ENCODE measurements around the gene C10orf105. TPM values are rescaled to one million over a fixed set of nuclear protein-coding genes. Genes with fewer than 3 reads are reported as not detected.

The C10orf105 gene
- total and polyA plus RNA-seq, 7 experiments from 2014 or later: 0.13 to 1.0 (median 0.19) TPM; not detected in 2

- no peaks in the 10 kb centered on the region for H3K36me3 ChIP-seq (ENCODE audit: control insufficient read depth in 2 of 3, insufficient read depth in 3 of 3, low read length in 3 of 3)
- peaks cover 54 to 97% (median 72%) of the 10 kb centered on the region in 7 donors for H3K4me1 Mint-ChIP-seq
- peak overlapping the region; percentile 96 to 99 (median 97) for H3K27ac Mint-ChIP-seq
- intact Hi-C loops (cut with micrococcal nuclease): loop anchor here (1.0 to 2.0 kb wide), 7 partner anchors 8 to 45 kb away; partner anchors contain the start of gene VSIR (in 2 of the 2)
- peak overlapping the region; percentile 79 for H3K27ac ChIP-seq (ENCODE audit: low read depth, low read length)
- H3K27me3 Mint-ChIP-seq: no peaks in the 10 kb centered on the region
- peaks cover 75 to 83% of the 10 kb centered on the region in 2 donors for H3K4me1 ChIP-seq (ENCODE audit: control insufficient read depth in 2 of 2, insufficient read depth in 2 of 2, low read length in 2 of 2)
- ATAC-seq (peak; percentile 78), DNase-seq (peak; percentile 34 to 91 (median 82))
- no peaks in the 10 kb centered on the region for H3K27me3 ChIP-seq (ENCODE audit: control insufficient read depth in 2 of 2, insufficient read depth in 2 of 2, low read length in 2 of 2)
- ChIA-PET POLR2A (interaction anchor here (1.0 to 23.5 kb wide), 8 partner anchors 13 to 123 kb away, joined by 3 to 521 read pairs (median 65); partner anchors contain the start of genes C10orf105, PSAP and VSIR), CTCF (interaction anchor here (0.6 to 6.4 kb wide), 13 partner anchors 9 to 46 kb away, joined by 3 to 48 read pairs (median 5); partner anchors contain the start of gene VSIR)
- H3K4me3 Mint-ChIP-seq: peak overlapping the region; percentile 61 to 86 (median 78)
- H3K9me3 ChIP-seq (ENCODE audit: control insufficient read depth in 2 of 3, low read length in 3 of 3): no peaks in the 10 kb centered on the region
- H3K4me3 ChIP-seq (ENCODE audit: low read length): peak overlapping the region; percentile 2
- H3K36me3 Mint-ChIP-seq: no peaks in the 10 kb centered on the region
- no peaks in the 10 kb centered on the region for H3K9me3 Mint-ChIP-seq
Observed at GRCh38 chr10:71727738-71728737, 8.5 kb upstream of the C10orf105 start.

- CTCF ChIA-PET: interaction anchor here (0.6 to 6.4 kb wide), 12 partner anchors 13 to 57 kb away, joined by 3 to 48 read pairs (median 8); partner anchors contain the start of gene VSIR
Observed at GRCh38 chr10:71727105-71727737, 7.6 kb upstream of the C10orf105 start.

GRCh38 chr10:71726580-71727104 is 7.1 kb upstream of the C10orf105 start:
- Mint-ChIP-seq H3K4me3 (peak overlapping the region; percentile 66 to 86 (median 78)), H3K9me3 (peaks cover 0 to 1% (median 0%) of the 10 kb centered on the region in 11 donors), H3K36me3 (no peaks in the 10 kb centered on the region), H3K27me3 (no peaks in the 10 kb centered on the region), H3K4me1 (peaks cover 50 to 97% (median 68%) of the 10 kb centered on the region in 7 donors), H3K27ac (peak overlapping the region; percentile 96 to 99 (median 97))
- no peaks in the 10 kb centered on the region for H3K27me3 ChIP-seq (ENCODE audit: control insufficient read depth in 2 of 2, insufficient read depth in 2 of 2, low read length in 2 of 2)
- DNase-seq (peak in 8 of 9 donors; percentile 36 to 64 (median 46)), ATAC-seq (peak; percentile 46)
- H3K4me1 ChIP-seq (ENCODE audit: control insufficient read depth in 2 of 2, insufficient read depth in 2 of 2, low read length in 2 of 2): peaks cover 65 to 69% of the 10 kb centered on the region in 2 donors
- no peaks in the 10 kb centered on the region for H3K36me3 ChIP-seq (ENCODE audit: control insufficient read depth in 2 of 3, insufficient read depth in 3 of 3, low read length in 3 of 3)
- H3K27ac ChIP-seq (ENCODE audit: low read depth, low read length): peak overlapping the region; percentile 79
- ChIA-PET CTCF (interaction anchor here (0.8 to 6.4 kb wide), 10 partner anchors 13 to 56 kb away, joined by 3 to 48 read pairs (median 8); partner anchors contain the start of gene VSIR), POLR2A (interaction anchor here (0.9 to 23.5 kb wide), 11 partner anchors 12 to 408 kb away, joined by 3 to 521 read pairs (median 8); partner anchors contain the start of genes C10orf105, SLC29A3 and VSIR)
- intact Hi-C loops (cut with micrococcal nuclease): loop anchor here (1.0 to 2.0 kb wide), 7 partner anchors 10 to 47 kb away; partner anchors contain the start of gene VSIR (in 2 of the 2)
- H3K4me3 ChIP-seq (ENCODE audit: low read length): peak overlapping the region; percentile 2
- H3K9me3 ChIP-seq (ENCODE audit: control insufficient read depth in 2 of 3, low read length in 3 of 3): no peaks in the 10 kb centered on the region

More at GRCh38 chr10:71727105-71727737, 7.6 kb upstream of the C10orf105 start:
- peak overlapping the region; percentile 66 to 86 (median 78) for H3K4me3 Mint-ChIP-seq
- POLR2A ChIA-PET: interaction anchor here (0.9 to 23.5 kb wide), 10 partner anchors 12 to 408 kb away, joined by 3 to 521 read pairs (median 18); partner anchors contain the start of genes C10orf105, PSAP, SLC29A3 and VSIR
- H3K27me3 Mint-ChIP-seq: no peaks in the 10 kb centered on the region
- Histone ChIP-seq H3K36me3 (ENCODE audit: control insufficient read depth in 2 of 3, insufficient read depth in 3 of 3, low read length in 3 of 3) (no peaks in the 10 kb centered on the region), H3K4me1 (ENCODE audit: control insufficient read depth in 2 of 2, insufficient read depth in 2 of 2, low read length in 2 of 2) (peaks cover 67 to 75% of the 10 kb centered on the region in 2 donors), H3K4me3 (ENCODE audit: low read length) (peak overlapping the region; percentile 2), H3K27me3 (ENCODE audit: control insufficient read depth in 2 of 2, insufficient read depth in 2 of 2, low read length in 2 of 2) (no peaks in the 10 kb centered on the region), H3K9me3 (ENCODE audit: control insufficient read depth in 2 of 3, low read length in 3 of 3) (no peaks in the 10 kb centered on the region), H3K27ac (ENCODE audit: low read depth, low read length) (peak overlapping the region; percentile 79)
- peak in 4 of 9 donors; percentile 33 to 80 (median 70) for DNase-seq
- peak overlapping the region; percentile 96 to 99 (median 97) for H3K27ac Mint-ChIP-seq
- H3K4me1 Mint-ChIP-seq: peaks cover 51 to 97% (median 68%) of the 10 kb centered on the region in 7 donors
- intact Hi-C loops (cut with micrococcal nuclease): loop anchor here (1.0 to 2.0 kb wide), 7 partner anchors 9 to 46 kb away; partner anchors contain the start of gene VSIR (in 2 of the 2)
- no peaks in the 10 kb centered on the region for H3K36me3 Mint-ChIP-seq
- peaks cover 0 to 1% (median 0%) of the 10 kb centered on the region in 11 donors for H3K9me3 Mint-ChIP-seq
- ATAC-seq: peak; percentile 75

GRCh38 chr10:71725998-71726579 is 6.5 kb upstream of the C10orf105 start:
- H3K4me3 ChIP-seq (ENCODE audit: low read length): peak overlapping the region; percentile 2
- Mint-ChIP-seq H3K9me3 (peaks cover 0 to 1% (median 0%) of the 10 kb centered on the region in 11 donors), H3K36me3 (no peaks in the 10 kb centered on the region), H3K27me3 (no peaks in the 10 kb centered on the region), H3K4me3 (peak overlapping the region; percentile 41 to 86 (median 75)), H3K27ac (peak overlapping the region; percentile 96 to 99 (median 97)), H3K4me1 (peaks cover 45 to 97% (median 67%) of the 10 kb centered on the region in 7 donors)
- intact Hi-C loops (cut with micrococcal nuclease): loop anchor here (1.0 to 2.0 kb wide), 5 partner anchors 13 to 43 kb away; no protein-coding TSS in a partner anchor
- ChIA-PET POLR2A (interaction anchor here (0.7 to 23.5 kb wide), 11 partner anchors 11 to 51 kb away, joined by 3 to 521 read pairs (median 8); partner anchors contain the start of genes C10orf105 and VSIR), CTCF (interaction anchor here (0.8 to 6.4 kb wide), 16 partner anchors 9 to 56 kb away, joined by 3 to 48 read pairs (median 6); partner anchors contain the start of gene VSIR)
- H3K9me3 ChIP-seq (ENCODE audit: control insufficient read depth in 2 of 3, low read length in 3 of 3): no peaks in the 10 kb centered on the region
- DNase-seq (peak in 3 of 9 donors; percentile 43 to 84 (median 49)), ATAC-seq (no peak)
- no peaks in the 10 kb centered on the region for H3K27me3 ChIP-seq (ENCODE audit: control insufficient read depth in 2 of 2, insufficient read depth in 2 of 2, low read length in 2 of 2)
- H3K36me3 ChIP-seq (ENCODE audit: control insufficient read depth in 2 of 3, insufficient read depth in 3 of 3, low read length in 3 of 3): no peaks in the 10 kb centered on the region
- H3K4me1 ChIP-seq (ENCODE audit: control insufficient read depth in 2 of 2, insufficient read depth in 2 of 2, low read length in 2 of 2): peaks cover 60 to 63% of the 10 kb centered on the region in 2 donors
- H3K27ac ChIP-seq (ENCODE audit: low read depth, low read length): peak overlapping the region; percentile 79

GRCh38 chr10:71725249-71725648 is 5.7 kb upstream of the C10orf105 start:
- peak overlapping the region; percentile 79 for H3K27ac ChIP-seq (ENCODE audit: low read depth, low read length)
- no peak overlapping the region for H3K4me3 ChIP-seq (ENCODE audit: low read length)
- Mint-ChIP-seq H3K36me3 (no peaks in the 10 kb centered on the region), H3K27me3 (no peaks in the 10 kb centered on the region), H3K9me3 (peaks cover 0 to 1% (median 0%) of the 10 kb centered on the region in 11 donors), H3K4me1 (peaks cover 48 to 96% (median 64%) of the 10 kb centered on the region in 7 donors), H3K27ac (peak overlapping the region; percentile 96 to 99 (median 97)), H3K4me3 (peak overlapping the region in 2 of 10 donors; percentile 33 to 84)
- H3K4me1 ChIP-seq (ENCODE audit: control insufficient read depth in 2 of 2, insufficient read depth in 2 of 2, low read length in 2 of 2): peaks cover 54 to 55% of the 10 kb centered on the region in 2 donors
- CTCF ChIA-PET: interaction anchor here (0.8 to 6.4 kb wide), 11 partner anchors 9 to 49 kb away, joined by 3 to 48 read pairs (median 6); partner anchors contain the start of gene VSIR
- DNase-seq (no peak), ATAC-seq (no peak)
- intact Hi-C loops (cut with micrococcal nuclease): no loop called here
- no peaks in the 10 kb centered on the region for H3K27me3 ChIP-seq (ENCODE audit: control insufficient read depth in 2 of 2, insufficient read depth in 2 of 2, low read length in 2 of 2)
- POLR2A ChIA-PET: interaction anchor here (0.7 to 23.5 kb wide), 8 partner anchors 10 to 45 kb away, joined by 3 to 521 read pairs (median 65); partner anchors contain the start of genes C10orf105 and VSIR
- H3K9me3 ChIP-seq (ENCODE audit: control insufficient read depth in 2 of 3, low read length in 3 of 3): no peaks in the 10 kb centered on the region
- no peaks in the 10 kb centered on the region for H3K36me3 ChIP-seq (ENCODE audit: control insufficient read depth in 2 of 3, insufficient read depth in 3 of 3, low read length in 3 of 3)

All from naive thymus-derived CD4-positive, alpha-beta T cell (primary cell).